Fibroblast of mammary gland (primary cell): ENCODE measurements around the gene ALAD.
A peak's percentile ranks its signal among the peaks of the same experiment; 100 is the strongest.
"Not testable (repeated sequence)": the region's sequence is repeated elsewhere in the genome, so short reads cannot be mapped to it uniquely, and the experiment has no call there.

Source experiments
- DNase-seq: peaks from one replicate; pipeline ENCODE4 v3.0.0-alpha.2; 2010; ENCODE audit warnings: low read depth
- H3K4me3 ChIP-seq: 2 replicates; pipeline ENCODE4 v1.5.1; 2011; ENCODE audit warnings: low read depth, mild to moderate bottlenecking, low read length, moderate library complexity; ENCODE audit not compliant: control insufficient read depth
- CTCF ChIP-seq: conservative IDR thresholded peaks from 2 replicates; pipeline ENCODE4 v1.5.1; 2011; ENCODE audit warnings: low read depth, low read length, inconsistent platforms; ENCODE audit not compliant: control insufficient read depth, insufficient read depth

Gene ALAD

GRCh38 chr9:113401027-113401792, at the start of gene ALAD:
Gene ALAD (minus strand): TSS chr9:113401284. CDS start chr9:113393559, 7,725 bp downstream.
- H3K4me3 ChIP-seq: peak within 1 kb of the TSS; percentile 87
- peak; percentile 74 for TF ChIP-seq CTCF
- DNase-seq: peak; percentile 95

GRCh38 chr9:113449376-113449775, 48.3 kb upstream of the ALAD start:
- no peak overlapping the region for H3K4me3 ChIP-seq
- no peak for TF ChIP-seq CTCF
- peak; percentile 26 for DNase-seq

- peak; percentile 67 for DNase-seq
- peak; percentile 52 for TF ChIP-seq CTCF
- no peak overlapping the region for H3K4me3 ChIP-seq
Measured at GRCh38 chr9:113446323-113446740, 45.2 kb upstream of the ALAD start.

- H3K4me3 ChIP-seq: no peak overlapping the region
- no peak for DNase-seq
- TF ChIP-seq CTCF: no peak
Measured at GRCh38 chr9:113444736-113445135, 43.7 kb upstream of the ALAD start.

GRCh38 chr9:113437716-113438115, 36.6 kb upstream of the ALAD start:
- DNase-seq, H3K4me3 ChIP-seq: not testable (repeated sequence)

- DNase-seq: no peak
- no peak overlapping the region for H3K4me3 ChIP-seq
- TF ChIP-seq CTCF: no peak
Measured at GRCh38 chr9:113436728-113437515, 35.8 kb upstream of the ALAD start.

- H3K4me3 ChIP-seq: no peak overlapping the region
- TF ChIP-seq CTCF: no peak
- DNase-seq: no peak
Measured at GRCh38 chr9:113431191-113431590, 30.1 kb upstream of the ALAD start.
